Measurements from ENCODE around the gene MAMSTR. TPM values are rescaled to one million over a fixed set of nuclear protein-coding genes. Genes with fewer than 3 reads are reported as not detected.
"Not testable (repeated sequence)": the region's sequence is repeated elsewhere in the genome, so short reads cannot be mapped to it uniquely, and the experiment has no call there.

The MAMSTR gene
- 6.0 TPM for polyA plus RNA-seq (ENCODE audit: insufficient read length)
- long read RNA-seq, donor 1, result 0 reads
- long read RNA-seq, donor 2, result 0 reads
- long read RNA-seq, donor 3, result 0 reads
- long read RNA-seq, donor 4, result 0 reads
- long read RNA-seq, donor 5, result 0 reads
- long read RNA-seq, donor 6, partial matches to known transcripts, result 0 of 1 reads
- long read RNA-seq, donor 6, other reads (novel, unspliced or antisense), result 0 of 1 reads
- long read RNA-seq, donor 7, result 0 reads
- long read RNA-seq, donor 8, partial matches to known transcripts, result 0 of 1 reads
- long read RNA-seq, donor 8, other reads (novel, unspliced or antisense), result 0 of 1 reads

- no peak for DNase-seq
These were observed at the start of gene MAMSTR for GRCh38 chr19:48719263-48720171. MAMSTR (minus strand) TSS chr19:48719725; CDS start chr19:48719031, 694 bp downstream.

GRCh38 chr19:48768994-48769713 is 49.6 kb upstream of the MAMSTR start:
- no peak for DNase-seq

GRCh38 chr19:48768171-48768753 is 48.7 kb upstream of the MAMSTR start:
- DNase-seq, result not testable (repeated sequence)

GRCh38 chr19:48765816-48766215 is 46.3 kb upstream of the MAMSTR start:
- DNase-seq, result not testable (repeated sequence)

GRCh38 chr19:48760504-48761205 is 41.1 kb upstream of the MAMSTR start:
- no peak for DNase-seq

GRCh38 chr19:48757741-48758144 is 38.2 kb upstream of the MAMSTR start:
- no peak for DNase-seq

- no peak for DNase-seq
These were observed 37.7 kb upstream of the MAMSTR start for GRCh38 chr19:48757089-48757675.

- DNase-seq, result no peak
These were observed 37.2 kb upstream of the MAMSTR start for GRCh38 chr19:48756686-48757085.

GRCh38 chr19:48756212-48756611 is 36.7 kb upstream of the MAMSTR start:
- no peak for DNase-seq

- no peak for DNase-seq
These were observed 36.3 kb upstream of the MAMSTR start for GRCh38 chr19:48755787-48756186.

- DNase-seq, result no peak
These were observed 35.6 kb upstream of the MAMSTR start, which contains the start of gene FGF21 for GRCh38 chr19:48755084-48755641. FGF21 (plus strand) TSS chr19:48755524; CDS start chr19:48756237, 713 bp downstream.

GRCh38 chr19:48752496-48753365 is 33.2 kb upstream of the MAMSTR start, which contains the start of gene FUT1:
FUT1 (minus strand) TSS chr19:48752641; CDS start chr19:48751281, 1,360 bp downstream.
- peak; percentile 73 for DNase-seq

- DNase-seq, result no peak
These were observed 32.4 kb upstream of the MAMSTR start for GRCh38 chr19:48751845-48752495.

- no peak for DNase-seq
These were observed 31.4 kb upstream of the MAMSTR start for GRCh38 chr19:48750771-48751504.

GRCh38 chr19:48750351-48750750 is 30.8 kb upstream of the MAMSTR start:
- no peak for DNase-seq

GRCh38 chr19:48749571-48750198 is 30.2 kb upstream of the MAMSTR start:
- no peak for DNase-seq

GRCh38 chr19:48746738-48747575 is 27.4 kb upstream of the MAMSTR start, which contains the start of gene IZUMO1:
IZUMO1 (minus strand) TSS chr19:48746909; CDS start chr19:48745859, 1,050 bp downstream.
- DNase-seq, result peak; percentile 88
